ENCODE measurements around the gene SAPCD2. TPM values are rescaled to one million over a fixed set of nuclear protein-coding genes. Genes with fewer than 3 reads are reported as not detected.
A peak's percentile ranks its signal among the peaks of the same experiment; 100 is the strongest.

The SAPCD2 gene
- polyA plus RNA-seq, 1 donor (not counting 4 experiments of a cell fraction or from before 2014, with no cell fraction given), result 1.6 TPM

GRCh38 chr9:137071282-137071681, 925 bp upstream of the SAPCD2 start:
- dilution Hi-C loops (cut with MboI; ENCODE audit: extremely low pct_ligation_motif_present, low sequenced_read_pairs), result no loop called here
- Histone ChIP-seq H3K4me2 (ENCODE audit: control insufficient read depth, extremely low read depth, insufficient read depth, low read depth, low read length) (peak overlapping the region; percentile 70), H3K27ac (ENCODE audit: control insufficient read depth, insufficient read depth, low read length) (no peak overlapping the region), H3K4me1 (ENCODE audit: control insufficient read depth, extremely low read depth, insufficient read depth, low read length) (peaks cover 13% of the 10 kb centered on the region), H3K27me3 (ENCODE audit: control insufficient read depth, extremely low read depth, insufficient read depth, low read length) (no peaks in the 10 kb centered on the region), H2AFZ (ENCODE audit: control insufficient read depth, low read length) (no peak overlapping the region), H3K4me3 (ENCODE audit: control insufficient read depth in 2 of 3, extremely low read depth in 1 of 3, insufficient read depth in 2 of 3, low read depth in 1 of 3, low read length in 3 of 3) (peak overlapping the region in 1 of 3 experiments; percentile 61), H3K9ac (ENCODE audit: control insufficient read depth, extremely low read depth, insufficient read depth, low read length) (no peak overlapping the region), H3K36me3 (ENCODE audit: control insufficient read depth in 2 of 2, extremely low read depth in 1 of 2, insufficient read depth in 2 of 2, low read length in 2 of 2) (no peaks in the 10 kb centered on the region), H4K20me1 (ENCODE audit: control insufficient read depth, extremely low read depth, insufficient read depth, low read length) (no peaks in the 10 kb centered on the region), H3K9me1 (ENCODE audit: control insufficient read depth, extremely low read depth, insufficient read depth, low read length) (no peaks in the 10 kb centered on the region), H3K9me3 (ENCODE audit: control insufficient read depth, low read depth, low read length) (no peaks in the 10 kb centered on the region), H3K79me2 (ENCODE audit: control insufficient read depth, insufficient read depth, low read length) (no peaks in the 10 kb centered on the region)
- FAIRE-seq (no peak), DNase-seq (ENCODE audit: low read depth, low spot score) (no peak)
- TF ChIP-seq EZH2 (IDR thresholded peaks at IDR 0.05; ENCODE audit: low read length) (no peak), CTCF (optimal IDR thresholded peaks at IDR 0.05 in 1 of 3, IDR thresholded peaks at IDR 0.05 in 1 of 3, conservative IDR thresholded peaks at IDR 0.05 in 1 of 3; ENCODE audit: extremely low read depth in 1 of 3, insufficient read depth in 2 of 3, low read length in 3 of 3) (no peak)

GRCh38 chr9:137070906-137071275, 534 bp upstream of the SAPCD2 start:
- Histone ChIP-seq H3K4me1 (ENCODE audit: control insufficient read depth, extremely low read depth, insufficient read depth, low read length) (peaks cover 13% of the 10 kb centered on the region), H3K9ac (ENCODE audit: control insufficient read depth, extremely low read depth, insufficient read depth, low read length) (peak overlapping the region; percentile 28), H3K4me2 (ENCODE audit: control insufficient read depth, extremely low read depth, insufficient read depth, low read depth, low read length) (peak overlapping the region; percentile 70), H3K27me3 (ENCODE audit: control insufficient read depth, extremely low read depth, insufficient read depth, low read length) (no peaks in the 10 kb centered on the region), H2AFZ (ENCODE audit: control insufficient read depth, low read length) (no peak overlapping the region), H3K9me1 (ENCODE audit: control insufficient read depth, extremely low read depth, insufficient read depth, low read length) (no peaks in the 10 kb centered on the region), H4K20me1 (ENCODE audit: control insufficient read depth, extremely low read depth, insufficient read depth, low read length) (no peaks in the 10 kb centered on the region), H3K4me3 (ENCODE audit: control insufficient read depth in 2 of 3, extremely low read depth in 1 of 3, insufficient read depth in 2 of 3, low read depth in 1 of 3, low read length in 3 of 3) (peak overlapping the region; percentile 23 to 64 (median 61)), H3K9me3 (ENCODE audit: control insufficient read depth, low read depth, low read length) (no peaks in the 10 kb centered on the region), H3K36me3 (ENCODE audit: control insufficient read depth in 2 of 2, extremely low read depth in 1 of 2, insufficient read depth in 2 of 2, low read length in 2 of 2) (no peaks in the 10 kb centered on the region), H3K79me2 (ENCODE audit: control insufficient read depth, insufficient read depth, low read length) (no peaks in the 10 kb centered on the region), H3K27ac (ENCODE audit: control insufficient read depth, insufficient read depth, low read length) (no peak overlapping the region)
- TF ChIP-seq CTCF (optimal IDR thresholded peaks at IDR 0.05 in 1 of 3, IDR thresholded peaks at IDR 0.05 in 1 of 3, conservative IDR thresholded peaks at IDR 0.05 in 1 of 3; ENCODE audit: extremely low read depth in 1 of 3, insufficient read depth in 2 of 3, low read length in 3 of 3) (no peak), EZH2 (IDR thresholded peaks at IDR 0.05; ENCODE audit: low read length) (no peak)
- dilution Hi-C loops (cut with MboI; ENCODE audit: extremely low pct_ligation_motif_present, low sequenced_read_pairs), result no loop called here
- FAIRE-seq, result no peak
- no peak for DNase-seq (ENCODE audit: low read depth, low spot score)
